HG02642 (cell line): ENCODE results near the gene NRG2.

ENCODE experiments used
- ATAC-seq: cut with Tn5 transposase; IDR thresholded peaks from one replicate; pipeline ENCODE4 v1.9.1; 2021; ENCODE audit warnings: mild to moderate bottlenecking; ENCODE audit not compliant: unreplicated experiment, poor library complexity

NRG2 gene

DNA sequence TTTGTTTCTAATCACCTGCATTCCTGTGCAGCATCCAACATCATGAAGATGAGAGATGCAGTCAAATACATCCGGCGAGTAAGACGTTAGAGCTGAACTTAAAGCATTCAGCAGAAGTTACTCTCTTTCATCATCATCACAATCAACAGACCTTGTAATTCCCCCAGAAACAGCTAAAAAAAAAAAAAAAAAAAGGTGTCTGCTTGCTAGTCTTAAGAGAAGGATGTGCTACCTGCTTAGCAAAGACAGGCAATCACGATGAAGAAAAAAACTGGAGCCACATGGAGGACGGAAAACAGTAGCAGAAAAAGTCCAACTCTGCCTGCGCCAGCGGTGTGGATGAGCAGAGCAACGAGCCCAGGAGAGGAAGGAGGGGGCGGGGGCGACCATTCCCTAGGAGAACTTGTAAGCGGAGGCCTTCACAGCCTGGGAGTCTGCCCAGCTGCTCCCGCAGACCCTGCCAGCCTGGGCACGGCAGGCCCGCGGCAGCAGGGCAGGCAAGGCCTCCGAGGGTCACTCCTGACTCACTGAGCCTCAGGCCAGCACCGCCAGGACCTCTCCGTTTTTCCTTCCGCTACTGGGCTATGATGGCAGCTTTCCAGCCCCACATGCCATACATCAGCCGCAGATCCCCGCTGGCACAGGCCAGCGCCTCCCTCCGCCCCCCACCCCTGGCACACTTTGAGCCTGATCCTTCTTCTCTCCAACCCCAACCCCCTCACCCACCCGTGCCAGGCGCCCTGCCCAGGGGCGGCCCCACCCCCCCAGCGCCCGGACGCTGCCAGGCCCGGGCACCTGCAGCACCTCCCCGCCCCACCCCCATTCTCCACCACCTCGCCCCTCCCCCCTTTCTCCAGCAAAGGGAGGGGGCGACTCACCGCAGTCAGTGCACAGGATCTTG, 1.4 kb downstream of the NRG2 start:
- no peak for ATAC-seq

DNA sequence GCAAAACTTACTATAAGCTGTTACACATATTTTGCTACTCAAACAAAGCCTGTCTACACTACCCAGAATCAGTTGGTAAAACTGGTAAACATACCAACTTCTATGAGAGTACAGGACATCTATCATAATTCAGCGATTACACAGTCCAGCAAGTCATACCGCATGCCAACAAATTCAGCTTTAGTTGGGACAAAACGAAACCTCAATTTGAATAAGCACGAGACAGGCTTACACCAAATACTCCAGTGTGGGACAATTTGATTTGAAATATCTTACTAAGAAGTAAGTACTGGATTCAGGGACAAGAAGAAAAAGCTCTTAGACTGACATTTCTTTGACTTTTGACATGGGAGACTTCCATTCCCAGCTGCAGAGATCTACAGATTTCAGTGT, 2.0 kb downstream of the NRG2 start:
- no peak for ATAC-seq

- no peak for ATAC-seq
Observed at GRCh38 chr5:140040358-140040757, 2.7 kb downstream of the NRG2 start.

GRCh38 chr5:140039561-140039960, 3.5 kb downstream of the NRG2 start:
- no peak for ATAC-seq

GRCh38 chr5:140038373-140038957, 4.6 kb downstream of the NRG2 start:
- ATAC-seq = no peak

GRCh38 chr5:140037012-140037411, 6.1 kb downstream of the NRG2 start:
- no peak for ATAC-seq

- ATAC-seq = no peak
Observed at GRCh38 chr5:140035881-140036280, 7.2 kb downstream of the NRG2 start.

DNA sequence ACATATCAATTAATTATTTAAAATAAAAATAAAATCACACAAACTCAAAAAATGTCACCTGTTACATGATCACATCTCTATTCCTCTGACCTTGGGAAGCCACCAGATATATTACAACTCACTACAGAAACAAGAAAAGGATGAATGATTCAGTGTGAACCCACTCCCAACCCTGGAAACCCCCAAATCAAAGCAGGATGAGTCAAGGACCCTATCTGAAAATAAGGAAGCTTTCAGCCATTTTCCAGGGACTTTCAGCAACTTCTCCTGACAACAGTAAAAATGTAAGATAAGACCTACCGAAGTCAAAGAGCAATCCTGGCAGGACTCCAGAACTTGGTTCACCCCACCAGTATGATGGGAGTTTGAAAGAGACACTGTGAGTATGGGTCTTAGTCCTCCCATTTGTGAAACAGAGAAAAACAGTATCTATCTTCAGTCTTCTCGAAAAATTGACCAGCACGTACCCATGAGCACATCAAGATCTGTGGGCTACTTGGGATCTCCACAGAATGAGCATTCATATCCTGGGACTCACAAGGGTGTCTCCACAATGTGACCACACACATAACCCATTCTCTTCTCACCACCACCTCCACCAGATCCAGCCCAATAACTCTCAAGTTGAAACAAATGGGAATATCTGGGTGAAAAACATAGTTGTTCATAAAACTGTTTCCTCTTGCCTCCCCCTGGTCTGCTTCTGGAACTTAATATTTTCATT, 9.9 kb downstream of the NRG2 start:
- no peak for ATAC-seq

DNA sequence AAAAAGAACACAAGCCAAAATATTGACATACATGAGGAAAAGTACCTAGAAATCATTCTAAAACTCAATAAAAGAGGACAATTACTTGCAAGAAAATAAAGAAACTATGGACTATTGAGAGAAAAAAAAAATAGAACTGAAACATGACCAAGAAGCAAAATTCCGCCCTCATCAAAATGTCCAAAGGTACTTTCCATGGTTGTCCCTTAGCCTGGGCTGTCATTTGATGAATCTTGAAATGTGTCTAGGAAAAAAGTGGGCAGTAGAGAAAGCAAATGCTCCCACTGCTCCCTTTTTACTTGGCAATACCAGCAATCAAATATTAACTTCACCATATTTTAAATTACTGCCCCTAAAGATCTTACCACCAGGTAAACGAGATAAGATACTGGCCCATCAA, 10.8 kb downstream of the NRG2 start:
- no peak for ATAC-seq

- ATAC-seq = no peak
Observed at GRCh38 chr5:140027807-140028206, 15.3 kb downstream of the NRG2 start.

DNA sequence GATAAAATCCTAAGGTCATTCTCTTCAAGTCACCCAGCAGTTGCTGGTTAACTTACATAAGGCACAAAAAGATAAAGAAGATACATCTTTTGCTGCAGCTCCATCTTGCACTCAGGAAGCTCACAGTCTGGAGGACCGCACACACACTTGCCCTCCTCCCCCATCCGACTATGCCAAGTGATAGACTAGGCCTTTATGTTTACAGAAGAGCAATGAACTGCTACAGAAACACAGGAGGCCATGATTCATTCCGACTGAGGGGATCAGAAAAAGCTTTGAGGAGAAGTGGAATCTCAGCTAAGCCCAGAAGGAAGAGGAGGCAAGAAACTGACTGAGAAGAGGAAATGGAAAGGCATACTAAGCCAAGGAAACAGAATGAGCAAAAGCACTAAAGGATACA, 17.4 kb downstream of the NRG2 start:
- ATAC-seq = no peak

GRCh38 chr5:140024928-140025327, 18.2 kb downstream of the NRG2 start:
- ATAC-seq = no peak

DNA sequence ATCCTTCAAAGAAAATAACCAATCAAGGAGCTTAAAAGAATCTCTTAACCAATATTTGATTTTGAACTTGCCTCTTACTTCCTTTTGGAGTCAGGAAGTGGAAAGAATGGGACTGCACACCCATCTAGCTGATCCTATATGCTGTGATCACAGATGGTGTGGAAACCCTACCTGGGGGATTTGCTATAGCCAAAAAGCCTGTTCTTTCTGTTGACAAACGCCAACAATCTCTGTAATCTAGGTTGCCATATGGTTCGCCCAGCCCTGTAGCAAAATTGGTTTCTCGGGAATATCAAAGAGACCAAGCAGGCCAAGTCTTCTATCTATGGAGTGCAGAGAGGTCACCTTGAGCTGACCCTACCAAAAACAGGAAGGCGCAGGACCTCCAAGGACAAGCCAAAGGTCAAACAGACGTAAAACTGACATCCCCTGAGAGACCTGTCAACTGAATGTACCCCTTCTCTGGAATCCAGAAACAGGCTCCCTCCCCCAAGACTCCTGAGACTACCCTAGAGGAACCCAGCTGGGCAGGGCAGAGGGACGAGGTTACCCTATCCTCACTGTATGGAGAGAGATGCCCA, 19.4 kb downstream of the NRG2 start:
- ATAC-seq = no peak

DNA sequence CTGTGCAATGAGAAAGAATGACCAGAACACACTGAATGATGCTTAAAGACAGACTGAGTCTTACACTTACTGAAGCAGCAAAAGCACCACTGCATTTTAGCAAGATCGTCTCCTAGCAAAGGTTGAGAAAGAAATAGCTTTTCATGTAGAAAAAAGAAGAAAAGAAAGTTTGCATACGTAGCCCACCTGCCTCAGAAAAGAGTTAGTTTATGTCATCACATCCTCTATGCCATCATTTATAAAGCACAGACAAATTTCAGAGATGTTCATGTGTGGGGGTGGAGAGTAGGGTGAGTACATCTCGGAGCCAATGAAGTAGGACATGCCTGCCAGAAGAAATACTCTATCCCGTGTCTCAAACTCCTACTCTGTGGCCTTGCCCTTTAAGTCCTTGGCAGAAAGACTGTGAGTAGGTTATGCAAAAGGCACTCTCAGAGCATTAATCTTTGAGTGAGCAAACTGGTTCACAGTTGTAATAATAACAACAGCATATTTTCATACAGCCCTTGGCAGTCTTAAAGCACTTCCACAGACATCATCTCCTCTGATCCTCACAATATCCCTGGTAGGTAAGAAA, 22.4 kb downstream of the NRG2 start:
- no peak for ATAC-seq

- ATAC-seq = no peak
Observed at GRCh38 chr5:140018920-140019644, 24.0 kb downstream of the NRG2 start.

- ATAC-seq = no peak
Observed at GRCh38 chr5:140018517-140018916, 24.6 kb downstream of the NRG2 start.

DNA sequence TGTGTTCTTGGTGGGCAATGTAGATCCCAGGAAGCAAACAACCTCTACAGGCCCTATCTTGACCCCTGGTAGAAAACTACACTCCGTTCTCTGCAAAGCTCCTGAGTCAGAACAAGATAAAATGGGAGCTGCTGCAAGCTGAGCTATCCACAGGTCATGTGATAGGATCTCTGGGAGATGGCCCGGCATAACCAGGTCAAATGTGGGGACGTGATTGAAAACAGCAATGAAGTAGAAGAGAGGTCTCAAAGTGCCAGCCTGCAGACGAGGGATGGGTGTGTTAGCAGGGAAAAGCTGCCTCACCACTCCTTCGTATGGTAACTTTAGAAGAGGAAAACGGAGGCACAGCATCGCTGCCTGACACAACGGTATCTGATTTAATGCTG, 25.0 kb downstream of the NRG2 start:
- ATAC-seq = no peak

GRCh38 chr5:140017397-140018095, 25.6 kb downstream of the NRG2 start:
- no peak for ATAC-seq

GRCh38 chr5:140015706-140016105, 27.4 kb downstream of the NRG2 start:
- ATAC-seq = no peak
